A549 (cell line): ENCODE data around the gene RAPGEF2. TPM values are rescaled to one million over a fixed set of nuclear protein-coding genes. Genes with fewer than 3 reads are reported as not detected.

Experiments used
- ATAC-seq, 2 experiments: fragments of 200-7000 bp in 1 of 2; fragments of >200 bp in 1 of 2; cut with Nextera tagmentation in 1 of 2; cut with Tn5 transposase in 1 of 2; 3 replicates each; pipeline versions ENCODE4 v1.8.0 to v1.9.1; 2018 to 2020; ENCODE audit warnings: mild to moderate bottlenecking in 1 of 2, moderate library complexity in 1 of 2
- CTCF ChIA-PET: fragments of 300-600 bp; sonication (Branson Sonifier 250); formaldehyde crosslinking; extraction: SDS; loops from one replicate; lab custom pipeline; 2021; ENCODE audit warnings: antibody characterized with exemption, inconsistent platforms; lab: Yijun Ruan, JAX
- POLR2A ChIA-PET: fragments of 350-600 bp; formaldehyde crosslinking; extraction: SDS; loops from one replicate; lab custom pipeline; 2021; ENCODE audit warnings: antibody characterized with exemption, inconsistent platforms; lab: Yijun Ruan, JAX
- DNase-seq, 2 experiments: peaks; one replicate each; pipeline versions ENCODE4 v3.0.0 to v3.0.0-alpha.2; 2011 to 2016; ENCODE audit warnings: low read depth in 1 of 2, low spot score in 1 of 2
- FAIRE-seq: peaks from 2 replicates; lab custom pipeline; 2011; peaks lifted over from hg19 to GRCh38; lab: Jason Lieb, UNC
- H3K27ac ChIP-seq, 2 experiments: fragments of >200 bp; sonication (Bioruptor Twin); formaldehyde crosslinking; 3 replicates each; pipeline ENCODE4 v1.5.1; 2016 to 2017
- H3K4me1 ChIP-seq: fragments of >200 bp; sonication (Bioruptor Twin); formaldehyde crosslinking; 3 replicates; pipeline ENCODE4 v1.6.1; 2016
- H3K4me2 ChIP-seq: fragments of >200 bp; sonication (Bioruptor Twin); formaldehyde crosslinking; 3 replicates; pipeline ENCODE4 v1.6.1; 2016
- H3K4me3 ChIP-seq: fragments of >200 bp; sonication (Bioruptor Twin); formaldehyde crosslinking; 3 replicates; pipeline ENCODE4 v1.5.1; 2016
- H3K9me3 ChIP-seq: fragments of >200 bp; sonication (Bioruptor Twin); formaldehyde crosslinking; 3 replicates; pipeline ENCODE4 v1.6.1; 2016
- ATOH8 ChIP-seq: fragments of 250-450 bp; sonication (Bioruptor Pico); IDR thresholded peaks from 2 replicates; pipeline ENCODE4 v1.5.0; 2020; ENCODE audit warnings: low read depth, mild to moderate bottlenecking, moderate library complexity
- CBX2 ChIP-seq: fragments of 200-600 bp; sonication (generic); IDR thresholded peaks from 2 replicates; pipeline ENCODE4 v1.6.1; 2016; ENCODE audit warnings: low read depth, mild to moderate bottlenecking, borderline replicate concordance
- CBX8 ChIP-seq: fragments of 200-600 bp; sonication (generic); IDR thresholded peaks from 2 replicates; pipeline ENCODE4 v1.6.1; 2016
- CHD2 ChIP-seq: fragments of 150-350 bp; IDR thresholded peaks from 2 replicates; pipeline ENCODE4 v1.6.1; 2014; ENCODE audit warnings: low read length; ENCODE audit not compliant: partially characterized antibody
- EP300 ChIP-seq, 2 experiments: fragments of >200 bp; sonication (Bioruptor Twin); formaldehyde crosslinking; IDR thresholded peaks; 2 replicates in 1 of 2; 3 replicates in 1 of 2; pipeline ENCODE4 v1.6.1; 2016 to 2017
- FOSB ChIP-seq: fragments of 250-450 bp; sonication (Bioruptor Pico); IDR thresholded peaks from 2 replicates; pipeline ENCODE4 v1.5.0; 2020; ENCODE audit warnings: mild to moderate bottlenecking, moderate library complexity
- GATA3 ChIP-seq: IDR thresholded peaks from 2 replicates; pipeline ENCODE4 v1.6.1; 2012; ENCODE audit warnings: borderline replicate concordance
- HEYL ChIP-seq: fragments of 250-450 bp; sonication (Bioruptor Pico); IDR thresholded peaks from 2 replicates; pipeline ENCODE4 v1.8.0; 2021; ENCODE audit warnings: mild to moderate bottlenecking, moderate library complexity
- HOXA7 ChIP-seq: fragments of 250-450 bp; sonication (Bioruptor Pico); IDR thresholded peaks from 2 replicates; pipeline ENCODE4 v1.5.0; 2020; ENCODE audit warnings: mild to moderate bottlenecking, moderate library complexity
- HOXB5 ChIP-seq: fragments of 250-450 bp; sonication (Bioruptor Pico); IDR thresholded peaks from 2 replicates; pipeline ENCODE4 v1.5.0; 2020; ENCODE audit warnings: mild to moderate bottlenecking, moderate library complexity
- KDM1A ChIP-seq: fragments of 200-600 bp; sonication (generic); IDR thresholded peaks from 2 replicates; pipeline ENCODE4 v1.6.1; 2016; ENCODE audit warnings: low read depth, mild to moderate bottlenecking
- KDM5A ChIP-seq: fragments of 200-600 bp; sonication (generic); IDR thresholded peaks from 2 replicates; pipeline ENCODE4 v1.6.1; 2016; ENCODE audit warnings: antibody characterized with exemption, mild to moderate bottlenecking
- MAFK ChIP-seq: fragments of 450-650 bp; IDR thresholded peaks from 2 replicates; pipeline ENCODE4 v1.6.1; 2014; ENCODE audit not compliant: partially characterized antibody
- MYC ChIP-seq: IDR thresholded peaks from 2 replicates; pipeline ENCODE4 v1.6.1; 2012; ENCODE audit warnings: mild to moderate bottlenecking, inconsistent platforms, low read length, improper control_type of control experiment, borderline replicate concordance
- NFE2L2 ChIP-seq: fragments of 150-350 bp; conservative IDR thresholded peaks from 2 replicates; pipeline ENCODE4 v1.6.1; 2014; ENCODE audit warnings: low read length
- NPAS2 ChIP-seq: fragments of 250-450 bp; sonication (Bioruptor Pico); IDR thresholded peaks from 2 replicates; pipeline ENCODE4 v1.8.0; 2022; ENCODE audit warnings: mild to moderate bottlenecking, moderate library complexity, borderline replicate concordance
- PBX3 ChIP-seq: IDR thresholded peaks from 2 replicates; pipeline ENCODE4 v1.6.1; 2012
- PHF8 ChIP-seq: fragments of 200-600 bp; sonication (generic); IDR thresholded peaks from 2 replicates; pipeline ENCODE4 v1.6.1; 2016; ENCODE audit warnings: low read depth, mild to moderate bottlenecking, antibody characterized with exemption, moderate library complexity, borderline replicate concordance
- REST ChIP-seq: fragments of 200-600 bp; sonication (generic); IDR thresholded peaks from 2 replicates; pipeline ENCODE4 v1.6.1; 2016; ENCODE audit warnings: antibody characterized with exemption, mild to moderate bottlenecking, moderate library complexity
- RFX5 ChIP-seq: fragments of 450-650 bp; IDR thresholded peaks from 2 replicates; pipeline ENCODE4 v1.7.1; 2014; ENCODE audit warnings: antibody characterized with exemption, mild to moderate bottlenecking, moderate library complexity
- SMC3 ChIP-seq: fragments of >200 bp; sonication (Bioruptor Twin); formaldehyde crosslinking; IDR thresholded peaks from 3 replicates; pipeline ENCODE4 v1.6.1; 2018; ENCODE audit warnings: inconsistent platforms
- TP53 ChIP-seq: fragments of 250-450 bp; sonication (Bioruptor Pico); IDR thresholded peaks from 2 replicates; pipeline ENCODE4 v1.5.0; 2021; ENCODE audit warnings: mild to moderate bottlenecking, moderate library complexity
- USF2 ChIP-seq: fragments of 450-650 bp; IDR thresholded peaks from 2 replicates; pipeline ENCODE4 v1.6.1; 2014; ENCODE audit warnings: antibody characterized with exemption
- ZSCAN20 ChIP-seq: fragments of 250-450 bp; sonication (Bioruptor Pico); IDR thresholded peaks from 2 replicates; pipeline ENCODE4 v1.8.0; 2022; ENCODE audit warnings: mild to moderate bottlenecking, moderate library complexity
- WGBS: methylation state at CpG from one replicate; pipeline ENCODE4 v1.1.6; 2017; ENCODE audit errors: missing lambda C conversion rate; 5-methylcytosine and 5-hydroxymethylcytosine counted together
- polyA plus RNA-seq, 4 experiments: library from polyadenylated mRNA; depleted of rRNA in 3 of 4; stranded (reverse); fragments of >200 nt; fragmentation: RNase III in 1 of 4; extraction: RNeasy Plus Mini Kit Qiagen cat#74134 plus additional on column Dnase treatment in 1 of 4; gene quantifications; 2 replicates in 3 of 4; 3 replicates in 1 of 4; pipeline ENCODE4 v1.2.3, GENCODE V29; 2011 to 2017

RAPGEF2 gene
- polyA plus RNA-seq, 2 of the 4 experiments (the other 2 are of a cell fraction): 10.7 to 31.8 TPM

- ChIA-PET CTCF (interaction anchor here (1.7 kb wide), 1 partner anchor 38 kb away, joined by 3 read pairs; no protein-coding TSS in a partner anchor), POLR2A (no interaction called here)
- Histone ChIP-seq H3K4me2 (no peak overlapping the region; the same call in 2 of the 3 replicates), H3K9me3 (no peaks in the 10 kb centered on the region), H3K4me1 (peaks cover 40% of the 10 kb centered on the region; the same call in 2 of the 3 replicates), H3K4me3 (no peak overlapping the region), H3K27ac (no peak overlapping the region)
- FAIRE-seq (no peak), DNase-seq (no peak), ATAC-seq (no peak)
- WGBS: 75% methylated on average over 5 of the region's 5 CpGs
- no peak for TF ChIP-seq REST
- no peak for TF ChIP-seq PBX3
- TF ChIP-seq NFE2L2: no peak
- no peak for TF ChIP-seq FOSB (CRISPR knock-in tag)
- TF ChIP-seq PHF8: no peak
- TF ChIP-seq HEYL: no peak
- no peak for TF ChIP-seq USF2
- TF ChIP-seq KDM1A: no peak
- TF ChIP-seq TP53 (CRISPR knock-in tag): no peak
- no peak for TF ChIP-seq CBX8
- TF ChIP-seq ATOH8 (CRISPR knock-in tag): no peak
Observed at GRCh38 chr4:159142681-159143384, 40.0 kb downstream of the RAPGEF2 start.

- Histone ChIP-seq H3K27ac (no peak overlapping the region), H3K4me1 (peaks cover 40% of the 10 kb centered on the region; the same call in 2 of the 3 replicates), H3K9me3 (no peaks in the 10 kb centered on the region), H3K4me3 (no peak overlapping the region)
- CTCF ChIA-PET: interaction anchor here (1.7 kb wide), 1 partner anchor 39 kb away, joined by 3 read pairs; no protein-coding TSS in a partner anchor
- DNase-seq: no peak
- WGBS: 74% methylated on average over 3 of the region's 3 CpGs
- TF ChIP-seq EP300 (IDR thresholded peaks at IDR 0.05) (no peak), CHD2 (no peak)
- TF ChIP-seq, all 56 proteins: peak for 0
- H3K4me2 ChIP-seq: no peak overlapping the region
- POLR2A ChIA-PET: no interaction called here
- FAIRE-seq: no peak
- ATAC-seq: no peak
Observed at GRCh38 chr4:159143687-159144086, 40.8 kb downstream of the RAPGEF2 start.

- CTCF ChIA-PET: interaction anchor here (1.7 kb wide), 1 partner anchor 39 kb away, joined by 3 read pairs; no protein-coding TSS in a partner anchor
- no peak overlapping the region for H3K4me3 ChIP-seq
- H3K27ac ChIP-seq: no peak overlapping the region
- H3K4me1 ChIP-seq: peaks cover 37% of the 10 kb centered on the region; the same call in 2 of the 3 replicates
- no peak for FAIRE-seq
- WGBS: 75% methylated on average over 4 of the region's 4 CpGs
- no peak for ATAC-seq
- no peaks in the 10 kb centered on the region for H3K9me3 ChIP-seq
- POLR2A ChIA-PET: no interaction called here
- no peak for DNase-seq
- no peak overlapping the region for H3K4me2 ChIP-seq
- no peak for TF ChIP-seq MYC
- TF ChIP-seq USF2: no peak
- TF ChIP-seq FOSB (CRISPR knock-in tag): no peak
- TF ChIP-seq NFE2L2: no peak
- no peak for TF ChIP-seq SMC3
- TF ChIP-seq HOXA7 (CRISPR knock-in tag): no peak
- TF ChIP-seq RFX5: no peak
- TF ChIP-seq GATA3: no peak
- TF ChIP-seq HOXB5: no peak
- TF ChIP-seq NPAS2 (CRISPR knock-in tag): no peak
- TF ChIP-seq PBX3: no peak
- no peak for TF ChIP-seq CBX2
- no peak for TF ChIP-seq KDM5A
- TF ChIP-seq ZSCAN20 (CRISPR knock-in tag): no peak
- no peak for TF ChIP-seq MAFK
Observed at GRCh38 chr4:159144112-159144694, 41.3 kb downstream of the RAPGEF2 start.
